Upper lobe of right lung (tissue), 1 donor: ENCODE results near the gene MEGF10. TPM values are rescaled to one million over a fixed set of nuclear protein-coding genes. Genes with fewer than 3 reads are reported as not detected.

Source experiments
- ATAC-seq: fragments of 200-7000 bp; cut with Tn5 transposase; one replicate; pipeline ENCODE4 v1.9.1; 2020; ENCODE audit warnings: mild to moderate bottlenecking, moderate library complexity
- DNase-seq: peaks from one replicate; pipeline ENCODE4 v3.0.0-alpha.2; 2020
- H3K27ac ChIP-seq: fragments of 200-600 bp; one replicate; pipeline ENCODE4 v1.8.0; 2022
- H3K27me3 ChIP-seq: fragments of 200-600 bp; one replicate; pipeline ENCODE4 v1.8.0; 2022; ENCODE audit warnings: mild to moderate bottlenecking
- H3K36me3 ChIP-seq: fragments of 200-600 bp; one replicate; pipeline ENCODE4 v1.8.0; 2022
- H3K4me1 ChIP-seq: fragments of 200-600 bp; one replicate; pipeline ENCODE4 v1.8.0; 2022
- H3K4me3 ChIP-seq: fragments of 200-600 bp; one replicate; pipeline ENCODE4 v1.8.0; 2022; ENCODE audit warnings: mild to moderate bottlenecking
- H3K9me3 ChIP-seq: fragments of 200-600 bp; one replicate; pipeline ENCODE4 v1.8.0; 2022
- intact Hi-C: fragments of 100-400 bp; cut with DNase I; formaldehyde crosslinking; loops from one replicate; pipeline ENCODE4 v1.11.0; 2022
- total RNA-seq: library from RNA; stranded (reverse); fragmentation: NEBNext Ultra II Directional; extraction: Animal tissue kit (Norgen Biotek cat#: 25700); gene quantifications from one replicate; pipeline ENCODE4 v1.2.1, GENCODE V29; 2021
- TF ChIP-seq, protein P1 (sequence below): fragments of 200-600 bp; IDR thresholded peaks from one replicate; pipeline ENCODE4 v1.8.0; 2022; ENCODE audit warnings: antibody characterized with exemption
- donor health status: DM: no; HTN: yes; CAD: no; lungs with severe emphysema.

Gene MEGF10
- total RNA-seq, 1 donor from 2014 or later, result 0.26 TPM

DNA sequence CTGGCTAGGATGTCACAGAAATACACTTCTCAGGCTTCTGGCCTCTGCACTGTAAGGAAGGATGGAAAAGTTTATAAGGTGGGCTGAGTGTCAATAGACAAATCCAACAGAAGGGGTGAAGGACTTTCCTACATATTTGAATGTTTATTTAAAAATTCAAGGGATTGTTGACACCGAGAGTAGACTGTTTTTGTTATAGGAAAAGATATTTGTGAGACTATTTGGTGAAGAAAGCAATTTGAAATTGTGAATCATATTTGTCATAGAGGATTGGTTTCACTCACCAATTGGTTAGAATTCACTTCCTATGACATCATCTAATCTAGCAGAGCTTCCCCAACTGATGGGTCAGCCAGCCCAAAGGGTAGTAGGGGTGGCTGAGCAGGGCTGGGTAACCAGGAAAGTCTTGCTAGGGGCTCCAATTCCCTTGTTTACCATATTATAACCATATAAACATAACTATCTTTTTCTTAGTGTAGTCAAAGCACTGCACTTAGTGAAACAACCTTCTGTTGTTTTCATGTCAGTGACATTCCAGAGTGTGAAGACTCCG is 14.9 kb upstream of the MEGF10 start:
- H3K27me3 ChIP-seq, result no peaks in the 10 kb centered on the region
- ATAC-seq, result no peak

DNA sequence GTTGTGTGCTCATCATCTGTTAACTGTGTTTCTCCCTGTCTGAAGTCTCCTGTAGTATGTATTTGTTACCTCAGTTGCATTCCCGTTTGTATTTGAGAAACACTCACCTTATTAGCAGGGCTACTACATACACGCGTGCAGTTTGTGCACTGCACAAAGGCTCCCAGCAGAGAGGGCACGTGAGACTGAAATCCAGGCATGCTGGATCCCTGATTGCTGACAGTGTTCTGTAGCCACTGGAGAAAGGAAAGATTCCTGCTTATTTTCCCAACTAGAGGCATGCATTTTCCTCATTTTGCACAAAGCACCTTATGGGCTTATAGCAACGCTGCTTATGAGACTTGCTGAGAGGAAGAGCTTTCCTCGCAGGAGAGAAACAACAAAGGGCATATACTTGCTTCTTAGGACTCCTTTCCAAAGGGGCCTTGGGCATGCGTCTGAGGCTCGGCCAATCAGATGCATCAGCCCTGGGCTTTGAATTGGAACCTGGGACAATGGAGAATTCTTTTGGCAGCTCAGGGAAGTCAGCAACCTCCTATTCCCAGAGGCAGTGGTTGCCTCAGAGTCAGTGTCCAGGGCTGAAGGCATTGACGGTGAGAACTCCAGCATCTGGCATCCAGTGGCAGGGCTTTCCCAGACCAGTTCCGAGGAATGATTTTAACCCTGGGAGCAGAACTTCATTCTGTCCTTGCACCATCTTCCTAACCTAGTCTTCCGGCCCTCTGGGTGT is 9.9 kb upstream of the MEGF10 start:
- TF ChIP-seq, protein P1, sequence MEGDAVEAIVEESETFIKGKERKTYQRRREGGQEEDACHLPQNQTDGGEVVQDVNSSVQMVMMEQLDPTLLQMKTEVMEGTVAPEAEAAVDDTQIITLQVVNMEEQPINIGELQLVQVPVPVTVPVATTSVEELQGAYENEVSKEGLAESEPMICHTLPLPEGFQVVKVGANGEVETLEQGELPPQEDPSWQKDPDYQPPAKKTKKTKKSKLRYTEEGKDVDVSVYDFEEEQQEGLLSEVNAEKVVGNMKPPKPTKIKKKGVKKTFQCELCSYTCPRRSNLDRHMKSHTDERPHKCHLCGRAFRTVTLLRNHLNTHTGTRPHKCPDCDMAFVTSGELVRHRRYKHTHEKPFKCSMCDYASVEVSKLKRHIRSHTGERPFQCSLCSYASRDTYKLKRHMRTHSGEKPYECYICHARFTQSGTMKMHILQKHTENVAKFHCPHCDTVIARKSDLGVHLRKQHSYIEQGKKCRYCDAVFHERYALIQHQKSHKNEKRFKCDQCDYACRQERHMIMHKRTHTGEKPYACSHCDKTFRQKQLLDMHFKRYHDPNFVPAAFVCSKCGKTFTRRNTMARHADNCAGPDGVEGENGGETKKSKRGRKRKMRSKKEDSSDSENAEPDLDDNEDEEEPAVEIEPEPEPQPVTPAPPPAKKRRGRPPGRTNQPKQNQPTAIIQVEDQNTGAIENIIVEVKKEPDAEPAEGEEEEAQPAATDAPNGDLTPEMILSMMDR, result no peak
- H3K9me3 ChIP-seq, result no peaks in the 10 kb centered on the region
- H3K4me1 ChIP-seq, result no peaks in the 10 kb centered on the region
- DNase-seq (no peak), ATAC-seq (no peak)
- no peak overlapping the region for H3K4me3 ChIP-seq
- intact Hi-C loops, result no loop called here
- H3K27ac ChIP-seq, result no peak overlapping the region
- no peaks in the 10 kb centered on the region for H3K27me3 ChIP-seq
- no peaks in the 10 kb centered on the region for H3K36me3 ChIP-seq

More for the DNA sequence above, 14.9 kb upstream of the MEGF10 start:
- H3K27ac ChIP-seq, result no peak overlapping the region
- no peak overlapping the region for H3K4me3 ChIP-seq
- no peaks in the 10 kb centered on the region for H3K36me3 ChIP-seq
- no peak for DNase-seq
- intact Hi-C loops, result no loop called here
- no peaks in the 10 kb centered on the region for H3K9me3 ChIP-seq
- TF ChIP-seq, protein P1, result no peak
- H3K4me1 ChIP-seq, result no peaks in the 10 kb centered on the region

DNA sequence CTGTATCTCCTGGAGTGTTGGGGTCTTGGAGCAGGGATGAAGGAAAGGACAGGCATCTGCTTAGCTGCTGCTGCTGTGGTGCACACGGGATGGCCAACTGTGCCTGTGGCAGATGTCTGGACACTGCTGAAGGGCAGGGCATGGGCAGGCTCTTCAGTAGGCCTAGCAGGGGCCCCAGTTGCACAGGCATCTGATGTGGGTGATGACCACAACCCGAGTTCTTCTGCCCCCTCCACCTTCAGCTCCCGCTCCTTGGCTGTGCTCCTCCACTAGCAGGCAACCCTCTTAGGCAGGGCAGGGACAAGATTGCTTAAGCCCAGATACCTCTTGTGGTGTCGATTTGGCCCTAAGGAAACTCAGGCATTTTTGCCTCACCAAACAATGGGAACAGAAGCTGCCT is 9.0 kb upstream of the MEGF10 start:
- DNase-seq (no peak), ATAC-seq (no peak)
- no peak overlapping the region for H3K4me3 ChIP-seq
- H3K36me3 ChIP-seq, result no peaks in the 10 kb centered on the region
- H3K9me3 ChIP-seq, result no peaks in the 10 kb centered on the region
- TF ChIP-seq, protein P1, result no peak
- no peak overlapping the region for H3K27ac ChIP-seq
- H3K4me1 ChIP-seq, result no peaks in the 10 kb centered on the region
- intact Hi-C loops, result no loop called here
- no peaks in the 10 kb centered on the region for H3K27me3 ChIP-seq

DNA sequence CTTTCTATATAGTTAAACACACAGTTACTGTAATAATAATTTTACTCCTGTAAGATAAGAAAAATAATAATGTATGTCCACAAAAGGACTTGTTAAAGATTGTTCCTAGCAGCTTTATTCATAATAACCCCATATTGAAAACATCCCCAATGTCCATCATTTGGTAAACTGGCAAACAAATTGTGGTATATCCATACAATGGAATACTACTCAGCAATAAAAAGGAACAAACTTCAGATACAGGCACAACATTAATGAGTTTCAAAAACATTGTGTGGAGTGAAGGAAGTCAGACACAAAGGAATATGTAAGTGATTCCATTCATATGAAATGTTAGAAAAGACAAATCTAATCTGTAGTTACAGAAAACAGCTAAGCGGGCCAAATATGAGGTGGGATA is 1.9 kb upstream of the MEGF10 start:
- TF ChIP-seq, protein P1, result no peak
- ATAC-seq (no peak), DNase-seq (no peak)
- intact Hi-C loops, result no loop called here
- H3K27ac ChIP-seq, result no peak overlapping the region
- no peaks in the 10 kb centered on the region for H3K36me3 ChIP-seq
- H3K4me1 ChIP-seq, result no peaks in the 10 kb centered on the region
- H3K4me3 ChIP-seq, result no peak overlapping the region
- H3K9me3 ChIP-seq, result no peaks in the 10 kb centered on the region
- H3K27me3 ChIP-seq, result peaks cover 30% of the 10 kb centered on the region

DNA sequence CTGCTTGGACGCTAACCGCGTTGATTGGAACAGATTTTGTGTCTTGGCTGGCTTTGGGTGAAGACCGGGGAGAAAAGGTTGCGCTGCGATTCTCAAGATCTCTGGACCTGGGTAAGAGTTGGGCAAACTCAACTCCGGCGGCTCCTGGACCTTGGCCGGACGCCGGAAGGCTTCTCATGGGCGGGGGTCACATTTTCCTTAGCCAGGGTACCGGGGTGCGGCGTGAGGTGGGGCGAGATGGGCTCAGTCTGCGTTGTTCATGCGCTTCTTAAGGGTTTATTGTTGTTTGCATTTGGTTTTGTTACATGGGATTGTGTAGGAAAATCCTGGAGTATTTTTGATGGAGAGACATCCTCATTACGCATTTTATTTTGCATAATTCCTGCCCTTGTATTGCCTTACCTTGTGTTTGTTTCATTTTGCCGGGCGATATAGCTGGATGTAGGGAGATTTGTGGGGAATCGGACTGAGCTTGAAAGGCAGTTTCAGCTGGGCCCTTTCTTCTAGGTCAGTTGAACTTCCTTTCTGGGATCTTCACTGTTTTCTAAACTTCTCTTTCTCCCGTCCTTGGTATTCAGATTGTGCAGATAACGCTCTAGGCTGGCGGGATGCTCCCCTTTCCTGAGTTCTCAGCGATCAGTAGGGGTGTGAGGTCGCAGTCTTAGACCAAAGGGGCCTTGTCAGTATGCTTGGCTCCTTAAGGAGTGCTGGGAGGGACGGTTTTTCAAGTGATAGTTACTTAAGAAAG is 524 bp downstream of the MEGF10 start:
- Histone ChIP-seq H3K9me3 (no peaks in the 10 kb centered on the region), H3K4me3 (no peak overlapping the region), H3K27me3 (peaks cover 30% of the 10 kb centered on the region), H3K27ac (no peak overlapping the region), H3K4me1 (no peaks in the 10 kb centered on the region), H3K36me3 (no peaks in the 10 kb centered on the region)
- TF ChIP-seq, protein P1, result no peak
- intact Hi-C loops, result no loop called here
- ATAC-seq (no peak), DNase-seq (no peak)
